NCI-H1105 (cell line): ENCODE measurements around the gene RAB5A.
"Not testable (repeated sequence)": the region's sequence is repeated elsewhere in the genome, so short reads cannot be mapped to it uniquely, and the experiment has no call there.

Source experiments
- DNase-seq: peaks from one replicate; lab custom pipeline; 2025; lab: John Stamatoyannopoulos, UW

RAB5A gene

GRCh38 chr3:20028905-20029331 is 82.0 kb downstream of the RAB5A start:
- no peak for DNase-seq

GRCh38 chr3:20031939-20032338 is 85.0 kb downstream of the RAB5A start:
- DNase-seq = not testable (repeated sequence)
